IPS DF 4.7 (cell line): ENCODE measurements around the gene SVIL.

ENCODE experiments used
- DNase-seq: peaks from one replicate; pipeline ENCODE4 v3.0.0-alpha.2; 2013; ENCODE audit warnings: low spot score; ENCODE audit errors: extremely low read depth

SVIL gene

DNA sequence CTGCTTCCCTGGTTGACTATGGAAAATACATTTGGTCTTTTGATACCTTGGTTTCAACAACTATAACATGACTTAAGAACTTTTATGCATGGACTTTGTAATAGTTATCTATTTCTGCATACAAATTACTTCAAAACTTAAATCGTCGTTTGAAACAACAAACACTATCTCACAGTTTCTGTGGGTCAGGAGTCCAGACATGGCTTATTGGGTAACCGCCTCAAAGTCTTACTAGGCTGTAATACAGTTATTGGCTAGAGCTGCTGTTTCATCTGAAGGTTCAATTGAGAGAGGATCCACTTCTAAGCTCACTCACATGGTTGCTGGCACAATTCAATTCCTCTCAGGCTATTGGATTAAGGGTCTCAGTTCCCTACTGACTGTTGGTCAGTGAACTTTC is 210.8 kb downstream of the SVIL start:
- no peak for DNase-seq

DNA sequence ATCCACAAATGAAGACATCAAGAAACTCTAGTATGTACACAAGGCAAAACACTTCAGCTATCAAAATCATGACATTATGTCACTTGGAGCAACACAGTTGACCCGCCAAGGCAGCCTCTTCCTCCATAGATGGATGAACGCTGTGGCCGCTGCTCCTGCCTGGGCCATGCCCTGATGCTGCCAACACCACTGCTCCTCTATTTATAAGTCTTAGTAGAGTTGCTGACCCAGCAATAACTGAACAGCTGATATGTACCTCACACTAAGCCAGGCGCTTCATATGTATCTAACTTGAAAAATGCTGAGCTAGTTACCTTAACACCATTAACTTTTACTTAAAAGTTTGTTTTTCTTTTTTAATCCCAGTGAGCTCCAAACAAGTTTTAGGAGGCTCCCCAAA is 214.0 kb downstream of the SVIL start:
- no peak for DNase-seq

DNA sequence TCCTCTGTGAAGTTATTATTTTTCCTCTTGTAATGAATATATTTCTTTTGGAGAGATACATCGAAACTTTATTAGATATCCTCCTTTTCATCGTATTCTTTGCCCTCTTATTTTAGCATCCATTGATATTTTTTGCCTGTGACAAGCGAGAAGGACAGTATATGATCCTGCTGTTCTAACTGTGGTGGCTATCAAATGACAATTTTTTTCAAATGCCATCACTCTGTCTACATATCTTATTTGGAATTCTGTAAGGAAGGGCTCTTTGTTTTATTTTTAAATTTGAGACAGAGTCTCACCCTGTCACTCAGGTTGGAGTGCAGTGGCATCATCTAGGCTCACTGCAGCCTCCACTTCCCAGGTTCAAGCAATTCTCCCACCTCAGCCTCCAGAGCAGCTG is 217.4 kb downstream of the SVIL start:
- no peak for DNase-seq

DNA sequence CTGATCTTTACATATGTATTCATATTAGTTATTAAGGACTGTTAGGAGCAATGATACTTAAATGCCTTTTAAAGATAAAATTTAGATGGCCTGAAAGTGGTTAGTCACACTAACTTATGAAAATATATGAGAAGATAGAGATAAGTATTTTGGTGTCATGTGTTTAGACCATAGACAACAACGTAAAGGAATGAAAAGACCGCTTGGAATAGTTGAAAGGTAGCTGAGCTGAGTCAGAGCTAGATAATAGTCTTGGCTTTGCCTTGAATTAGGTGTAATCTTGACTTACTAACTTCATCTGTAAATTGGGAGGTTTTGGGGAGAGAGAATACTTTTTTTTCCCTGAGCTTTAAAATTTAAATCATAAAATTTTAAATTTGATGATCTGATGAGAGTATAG is 218.9 kb downstream of the SVIL start:
- DNase-seq: no peak

DNA sequence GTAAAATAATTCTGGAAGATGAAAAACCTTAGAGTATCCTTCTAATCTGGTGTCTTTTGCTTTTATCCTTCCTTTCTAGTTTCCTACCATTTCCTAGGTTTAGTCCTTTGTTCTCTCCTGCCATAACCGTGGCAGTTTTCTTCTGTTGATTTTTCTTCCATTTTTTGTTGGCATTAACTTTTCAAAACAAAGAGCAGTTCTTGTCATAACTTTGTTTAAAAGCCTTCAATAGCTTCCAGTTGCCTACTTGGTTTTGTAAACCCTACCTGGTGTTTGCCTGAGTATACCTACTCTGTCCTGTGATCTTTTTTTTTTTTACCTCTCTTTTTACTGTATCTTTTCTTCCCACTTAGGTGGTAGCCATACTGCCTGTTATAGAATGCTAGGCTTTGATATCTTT is 220.3 kb downstream of the SVIL start:
- DNase-seq: no peak

DNA sequence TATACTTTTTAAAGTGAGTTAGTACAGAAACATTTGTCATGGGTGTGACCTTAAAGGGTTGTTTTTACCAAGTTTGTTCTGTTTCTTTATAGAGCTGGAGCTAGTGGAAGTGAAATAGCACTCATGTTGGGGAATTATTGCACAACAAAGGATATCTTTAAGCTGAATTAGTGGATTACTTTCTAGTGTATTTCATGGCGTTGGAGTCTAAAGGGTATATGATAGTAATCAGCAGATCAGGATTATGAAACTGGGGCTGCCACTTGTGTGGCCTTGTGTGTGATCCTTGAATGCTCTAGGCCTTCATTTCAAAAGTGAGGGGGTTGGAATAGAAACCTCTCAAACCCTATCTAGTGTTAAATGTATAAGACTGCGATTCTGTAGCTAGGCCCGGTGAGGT is 222.3 kb downstream of the SVIL start:
- DNase-seq: no peak

DNA sequence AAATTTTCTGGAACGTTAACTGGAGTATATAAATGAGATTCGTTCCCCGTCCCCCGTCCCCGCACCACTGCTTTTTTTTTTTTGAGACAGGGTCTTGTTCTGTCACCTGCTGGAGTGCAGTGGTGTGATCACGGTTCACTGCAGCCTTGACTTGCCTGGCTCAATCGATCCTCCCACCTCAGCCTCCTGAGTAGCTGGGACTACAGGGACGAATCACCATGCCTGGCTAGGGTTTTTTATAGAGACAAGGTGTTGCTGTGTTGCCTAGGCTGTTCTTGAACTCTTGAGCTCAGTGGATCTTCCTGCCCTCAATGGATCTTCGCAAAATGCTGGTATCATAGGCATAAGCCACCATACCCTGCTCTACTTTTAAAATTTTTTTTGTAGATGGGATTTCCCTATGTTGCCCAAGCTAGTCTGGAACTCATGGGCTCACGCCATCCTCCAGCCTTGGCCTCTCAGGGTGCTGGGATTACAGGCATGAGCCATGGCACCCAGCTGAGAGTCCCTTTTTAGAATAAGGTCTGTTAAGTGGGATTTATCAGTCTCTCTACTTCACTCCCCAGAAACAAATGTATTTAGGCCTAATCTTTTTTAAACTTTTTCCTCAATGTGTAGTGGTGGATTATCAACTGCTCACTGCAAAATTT is 223.0 kb downstream of the SVIL start:
- DNase-seq: no peak

DNA sequence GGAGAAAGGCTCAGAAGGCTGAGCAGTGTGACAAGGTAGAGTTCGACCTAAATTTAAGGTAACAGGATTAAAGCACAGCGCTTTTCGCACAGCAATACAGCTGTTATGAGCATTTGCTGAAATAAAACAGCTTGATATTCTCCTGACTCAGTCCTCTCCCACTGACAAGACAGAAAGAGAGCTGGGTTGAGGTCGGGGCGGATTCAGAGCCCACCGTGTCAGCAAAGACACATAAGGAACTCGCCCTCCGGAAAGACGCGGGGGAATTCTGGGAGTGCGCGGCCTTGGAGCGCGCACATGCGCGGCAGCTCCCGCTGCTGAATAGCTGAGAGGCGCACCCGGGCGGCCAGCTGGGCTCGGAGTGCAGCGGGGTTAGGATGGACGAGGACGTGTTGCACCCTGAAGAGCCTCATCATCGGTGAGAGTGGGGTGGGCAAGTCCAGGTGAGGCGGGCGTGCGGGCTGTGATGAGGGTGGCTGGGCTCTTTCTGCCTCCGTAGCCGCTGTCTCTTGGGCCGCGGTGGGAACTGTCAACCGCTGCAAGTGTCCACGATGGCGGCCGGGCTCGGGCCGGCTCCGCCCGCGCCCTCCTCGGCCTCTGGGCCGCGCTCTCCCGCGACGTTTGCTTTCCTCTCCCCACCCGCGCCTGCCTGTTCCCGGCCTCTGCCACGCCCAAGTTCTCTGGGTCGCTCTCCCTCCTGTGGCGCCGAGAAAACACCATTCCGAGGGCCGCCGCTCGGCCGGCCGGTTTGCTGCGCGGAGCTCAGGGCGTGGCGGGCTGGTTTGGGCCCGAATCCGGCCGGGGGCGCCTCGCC is 225.3 kb downstream of the SVIL start:
- no peak for DNase-seq

DNA sequence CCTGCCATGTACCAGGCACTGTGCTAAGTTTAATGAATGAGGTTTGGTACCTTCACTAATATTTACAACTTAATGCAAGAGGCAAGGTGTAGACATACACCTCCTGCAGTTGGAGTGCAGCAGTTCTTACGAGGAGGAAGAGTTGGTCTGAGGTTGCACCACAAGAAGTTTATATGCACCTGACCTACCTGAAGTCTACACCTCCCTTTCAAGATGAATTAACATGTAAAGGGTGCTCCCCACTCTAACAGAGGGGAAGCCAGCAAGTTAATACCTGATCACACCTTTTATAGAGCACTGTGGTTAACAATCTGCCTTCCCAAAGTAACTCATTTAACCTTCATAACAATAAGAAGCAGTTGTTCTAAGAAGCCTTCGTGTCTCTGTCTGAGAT is 225.9 kb downstream of the SVIL start:
- DNase-seq: no peak
